GM18499 (cell line): ENCODE data around the gene VDR.
A peak's percentile ranks its signal among the peaks of the same experiment; 100 is the strongest.

Experiments used
- ATAC-seq: cut with Tn5 transposase; IDR thresholded peaks from one replicate; pipeline ENCODE4 v1.9.1; 2021; ENCODE audit warnings: moderate number of reproducible peaks; ENCODE audit not compliant: insufficient read depth, unreplicated experiment

VDR gene

DNA sequence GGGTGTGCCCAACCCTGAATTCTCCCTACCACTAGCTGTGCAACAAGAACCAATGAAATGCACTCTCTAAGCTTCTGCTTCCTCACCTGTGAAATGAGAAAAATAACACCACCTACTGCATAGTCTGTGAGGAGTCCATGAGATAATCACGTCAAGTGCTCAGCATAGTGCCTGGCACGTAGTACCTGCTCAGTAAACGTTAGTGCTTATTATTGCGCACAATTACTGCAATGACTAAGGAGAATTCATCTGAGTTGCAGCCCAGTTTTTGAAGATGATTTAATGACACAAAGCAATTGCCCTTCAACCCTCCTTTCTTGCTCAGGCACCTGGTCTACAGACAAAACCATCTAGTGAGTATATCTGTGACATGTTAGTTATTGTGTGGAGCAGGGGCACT lies 8.8 kb downstream of the VDR start:
- ATAC-seq = no peak

DNA sequence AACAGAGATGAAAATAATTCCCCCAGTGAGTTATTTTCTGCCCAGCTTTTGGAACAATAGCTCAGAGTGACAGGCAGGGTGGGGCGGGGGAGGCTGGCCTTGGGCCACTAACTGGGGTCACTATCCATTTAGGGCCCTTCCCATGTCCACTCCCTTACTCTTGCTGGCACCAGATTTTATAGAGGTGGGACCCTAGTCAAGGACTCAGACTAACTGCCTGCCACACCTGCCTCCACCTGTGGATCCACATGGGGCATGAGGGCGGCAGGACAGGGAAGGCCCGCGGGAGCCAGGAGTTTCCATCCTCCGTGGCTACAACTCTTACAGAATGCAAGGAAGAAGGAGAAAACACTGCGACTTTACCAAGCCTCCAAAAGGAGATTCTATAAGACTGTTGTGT lies 10.1 kb downstream of the VDR start:
- ATAC-seq = no peak

DNA sequence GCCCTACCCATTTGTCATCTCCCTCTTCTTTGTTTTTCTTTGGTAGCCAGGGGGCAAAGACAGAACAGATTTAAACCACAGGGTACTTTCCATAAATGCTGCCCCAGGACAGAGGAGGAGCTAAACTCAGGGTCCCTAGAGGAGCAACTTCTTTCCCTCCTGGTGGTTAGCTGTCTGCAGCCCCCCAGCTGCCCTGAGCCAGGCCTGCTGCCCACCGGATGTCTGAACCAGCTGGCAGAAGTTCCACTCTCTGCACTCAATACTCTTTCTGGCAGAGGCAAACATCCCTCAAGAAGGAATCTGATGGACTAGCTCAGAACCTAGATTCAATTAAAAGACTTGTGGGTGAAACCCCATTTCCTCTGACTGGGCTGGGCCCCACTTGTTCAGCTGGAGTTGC lies 10.7 kb downstream of the VDR start:
- ATAC-seq = no peak

DNA sequence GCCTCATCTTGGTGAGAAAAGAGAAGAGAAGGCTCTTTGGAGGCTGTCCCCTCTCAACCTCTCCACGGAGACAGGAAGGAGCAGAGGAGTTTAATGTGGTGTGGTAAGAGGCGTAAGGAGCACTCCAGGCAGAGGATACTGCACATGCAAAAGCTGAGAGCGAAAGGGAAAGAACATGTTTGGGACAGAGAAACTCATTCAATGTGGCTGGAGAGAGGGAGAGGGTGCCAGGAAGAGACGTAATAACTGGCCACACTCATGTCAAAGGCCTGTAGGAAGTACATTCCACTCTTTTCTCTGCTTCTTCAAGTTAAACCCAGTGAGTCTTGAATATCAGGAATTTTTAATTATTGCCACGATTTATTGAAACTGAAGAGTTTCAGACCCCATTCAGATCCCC lies 12.0 kb downstream of the VDR start:
- no peak for ATAC-seq

DNA sequence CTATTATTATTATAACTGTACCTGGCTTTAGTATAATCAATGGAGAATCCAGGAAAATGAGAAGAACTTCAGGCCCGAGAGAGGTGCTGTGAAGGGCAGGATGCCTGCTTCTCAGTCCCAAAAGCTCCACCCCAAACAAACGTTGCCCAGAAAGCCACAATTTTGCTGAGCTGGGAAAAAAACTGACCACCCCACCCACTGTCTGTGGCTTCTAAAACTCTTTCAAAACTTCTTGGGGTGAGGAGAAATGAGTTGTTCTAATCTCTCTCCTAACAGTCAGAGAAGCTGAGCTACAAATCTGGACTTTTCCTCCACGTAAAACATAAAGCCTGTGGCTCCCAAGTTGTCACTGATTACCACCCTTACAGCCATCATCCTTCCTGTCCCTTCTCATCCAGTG lies 13.4 kb downstream of the VDR start:
- ATAC-seq = no peak

DNA sequence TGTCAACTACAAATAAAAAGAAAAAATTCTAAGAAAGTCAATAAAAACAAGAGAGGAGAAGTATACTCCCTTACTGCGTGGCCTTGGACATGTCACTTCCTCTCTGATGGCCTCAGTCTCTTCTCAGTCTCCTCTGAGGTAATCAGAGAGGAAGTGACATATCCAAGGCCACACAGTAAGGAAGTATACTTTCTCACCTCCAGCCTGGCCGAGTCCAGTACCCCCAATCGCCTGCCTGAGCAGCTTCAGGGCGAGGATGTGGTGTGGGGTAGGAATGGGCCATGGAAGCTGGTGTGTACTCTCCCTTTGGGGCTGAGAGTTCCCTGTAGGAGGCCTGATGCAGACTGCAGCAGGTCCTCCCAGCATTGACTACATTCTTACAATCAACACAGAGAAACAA lies 15.8 kb downstream of the VDR start:
- no peak for ATAC-seq

DNA sequence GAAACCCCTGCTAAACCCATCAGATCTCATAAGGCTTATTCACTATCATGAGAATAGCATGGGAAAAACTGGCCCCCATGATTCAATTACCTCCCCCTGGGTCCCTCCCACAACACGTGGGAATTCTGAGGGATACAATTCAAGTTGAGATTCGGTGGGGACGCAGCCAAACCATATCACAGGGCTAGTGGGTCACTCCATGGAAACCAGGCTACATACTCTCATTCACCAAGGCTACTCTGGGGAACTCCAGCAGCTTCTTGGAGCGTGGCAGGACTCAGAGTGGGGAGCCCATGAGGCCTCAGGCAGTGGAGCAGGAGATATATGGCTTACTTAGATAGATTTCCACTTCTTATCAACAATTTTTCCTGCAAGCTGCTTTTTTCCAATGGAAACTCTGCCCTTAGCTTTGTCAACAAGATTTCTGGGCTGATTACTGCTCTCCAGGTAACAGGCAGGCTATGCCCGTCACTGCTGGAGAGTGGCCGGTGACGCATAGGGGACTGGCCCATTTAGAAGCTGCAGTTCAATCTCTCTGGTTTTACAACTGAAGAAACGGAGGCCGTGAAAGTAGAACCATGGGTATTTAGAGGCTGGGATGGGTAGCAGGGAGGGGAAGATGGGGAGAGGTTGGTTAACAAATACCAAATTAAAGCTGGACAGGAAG lies 16.5 kb downstream of the VDR start:
- ATAC-seq = no peak

DNA sequence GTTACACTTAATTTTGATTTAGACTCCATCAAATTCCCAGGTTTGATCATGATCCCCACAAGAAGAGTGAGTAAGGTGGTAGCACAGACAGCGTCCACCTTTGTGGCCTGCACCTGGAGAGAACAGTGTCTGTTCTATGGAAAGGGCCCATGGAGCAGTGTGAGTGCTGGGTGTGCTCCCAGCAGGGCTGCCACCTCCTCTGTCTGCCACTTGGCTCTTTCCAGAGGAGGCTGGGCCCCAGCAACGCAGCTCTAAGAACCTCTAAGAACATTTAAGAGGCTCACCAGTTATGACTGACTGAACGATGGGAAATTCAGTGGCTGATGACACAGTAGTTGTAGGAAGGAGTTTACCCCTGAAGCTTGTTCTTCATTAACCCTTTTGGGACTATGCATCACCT lies 17.3 kb downstream of the VDR start:
- no peak for ATAC-seq

DNA sequence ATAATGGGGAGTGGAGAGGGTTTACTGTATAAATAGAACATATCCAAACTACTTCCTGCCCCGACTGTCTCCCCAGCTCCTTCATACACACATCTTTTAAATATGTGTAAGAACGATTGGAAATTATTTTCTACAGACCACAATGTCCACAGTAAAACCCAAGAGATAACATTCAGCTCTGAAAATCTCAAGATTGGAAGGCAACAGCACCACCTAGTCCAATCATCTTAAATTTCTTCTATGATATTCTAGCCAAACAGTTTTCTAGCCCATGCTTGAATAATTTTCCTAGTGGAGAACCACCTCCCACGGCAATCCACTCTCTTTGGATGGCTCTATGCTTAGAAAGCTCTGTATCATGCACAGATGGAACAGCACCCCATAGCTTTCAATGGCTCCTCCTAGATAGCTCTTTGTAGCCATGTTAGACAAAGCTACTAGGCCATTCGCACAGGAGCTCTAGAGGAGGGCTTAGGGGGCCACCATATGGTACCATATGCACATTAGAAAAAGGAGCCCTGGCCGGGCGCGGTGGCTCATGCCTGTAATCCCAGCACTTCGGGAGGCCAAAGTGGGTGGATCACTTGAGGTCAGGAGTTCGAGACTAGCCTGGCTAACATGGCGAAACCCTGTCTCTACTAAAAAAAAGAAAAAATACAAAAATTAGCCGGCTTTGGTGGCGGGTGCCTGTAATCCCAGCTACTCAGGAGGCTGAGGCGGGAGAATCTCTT lies 18.1 kb downstream of the VDR start:
- ATAC-seq = no peak

DNA sequence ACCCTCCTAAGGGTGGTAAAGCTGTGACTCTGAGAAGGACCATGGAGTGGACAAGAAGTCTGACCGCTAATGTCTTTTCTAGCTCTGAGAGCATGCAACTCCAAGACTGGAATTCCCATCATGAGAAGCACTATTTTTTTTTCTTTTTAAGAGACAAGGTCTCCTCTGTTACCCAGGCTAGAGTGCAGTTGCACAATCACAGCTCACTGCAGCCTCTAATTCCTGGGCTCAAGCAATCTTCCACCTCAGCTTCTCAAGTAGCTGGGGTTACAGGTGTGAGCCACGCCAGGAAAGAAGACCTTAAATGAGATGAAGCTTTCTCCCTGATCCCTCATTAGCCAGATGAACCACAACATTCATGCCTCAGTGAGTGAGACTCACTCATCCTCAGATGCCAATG lies 19.2 kb downstream of the VDR start:
- no peak for ATAC-seq

DNA sequence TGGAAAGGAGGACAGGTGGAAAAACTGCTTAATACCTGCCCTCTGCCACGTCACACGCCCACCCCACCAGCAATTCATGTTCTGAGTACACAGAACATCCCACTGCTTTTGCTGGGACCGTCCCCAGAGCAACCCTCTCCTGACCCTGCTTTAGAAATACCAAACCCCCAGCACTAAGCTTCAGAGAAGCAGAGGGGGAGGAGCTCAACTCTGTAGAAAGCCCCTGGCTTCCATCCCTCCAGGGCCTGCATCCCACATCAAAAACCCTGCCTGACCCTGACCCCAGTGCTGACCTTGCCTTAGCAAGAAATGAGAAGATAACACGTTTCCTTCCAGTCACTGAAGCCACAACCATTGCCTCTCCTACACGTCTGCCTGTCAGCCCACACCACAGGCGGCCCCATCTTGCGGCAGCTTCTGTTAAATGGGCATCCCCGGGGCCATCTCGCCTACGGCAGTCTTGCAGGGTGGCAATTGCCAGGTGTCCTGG lies 19.7 kb downstream of the VDR start:
- ATAC-seq = peak; percentile 35

DNA sequence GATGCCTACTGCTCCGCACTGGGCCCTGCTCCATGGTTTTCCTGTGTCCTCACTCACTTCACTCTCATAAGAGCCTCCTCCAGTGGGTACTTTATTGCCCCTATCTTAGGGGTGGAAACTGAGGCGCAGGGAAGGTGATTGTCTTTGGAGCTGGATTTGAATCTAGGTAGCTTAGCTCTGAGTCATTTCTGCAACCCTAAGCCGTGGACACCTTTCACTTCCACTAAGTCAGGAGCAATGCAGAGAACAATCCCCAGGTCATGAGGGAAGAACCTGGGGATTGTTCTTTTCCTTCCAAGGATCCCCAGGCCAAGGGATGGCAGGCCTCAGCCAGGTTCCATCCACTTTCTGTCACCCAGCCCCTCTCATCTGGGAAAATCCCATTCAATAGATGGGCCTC lies 20.3 kb downstream of the VDR start:
- ATAC-seq = no peak

DNA sequence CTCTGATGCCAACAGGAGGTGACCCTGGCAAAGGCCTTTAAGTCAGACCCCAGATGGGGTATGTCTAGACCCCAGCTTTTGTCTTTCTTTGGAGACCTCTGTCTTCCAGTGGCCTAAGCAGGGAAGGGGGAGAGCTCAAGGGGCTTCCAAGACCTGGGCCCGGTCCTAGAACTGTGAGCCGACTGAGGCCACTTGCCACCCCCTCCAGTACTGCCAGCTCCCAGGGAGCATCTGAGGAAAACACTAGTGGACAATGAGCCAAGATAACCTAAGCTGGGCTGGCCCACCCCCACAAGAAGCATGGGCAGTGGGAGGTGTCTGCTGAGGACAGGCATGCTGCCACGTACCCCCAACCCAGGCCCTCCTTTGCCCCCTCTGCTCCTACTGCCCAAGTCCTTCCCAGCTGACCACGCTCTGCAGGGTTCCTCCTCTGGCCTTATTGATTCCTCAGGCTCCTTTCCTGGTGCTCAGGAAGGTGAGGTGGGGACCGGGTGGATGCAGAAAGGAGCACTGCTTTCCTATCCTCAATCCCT lies 21.1 kb downstream of the VDR start:
- ATAC-seq = no peak

DNA sequence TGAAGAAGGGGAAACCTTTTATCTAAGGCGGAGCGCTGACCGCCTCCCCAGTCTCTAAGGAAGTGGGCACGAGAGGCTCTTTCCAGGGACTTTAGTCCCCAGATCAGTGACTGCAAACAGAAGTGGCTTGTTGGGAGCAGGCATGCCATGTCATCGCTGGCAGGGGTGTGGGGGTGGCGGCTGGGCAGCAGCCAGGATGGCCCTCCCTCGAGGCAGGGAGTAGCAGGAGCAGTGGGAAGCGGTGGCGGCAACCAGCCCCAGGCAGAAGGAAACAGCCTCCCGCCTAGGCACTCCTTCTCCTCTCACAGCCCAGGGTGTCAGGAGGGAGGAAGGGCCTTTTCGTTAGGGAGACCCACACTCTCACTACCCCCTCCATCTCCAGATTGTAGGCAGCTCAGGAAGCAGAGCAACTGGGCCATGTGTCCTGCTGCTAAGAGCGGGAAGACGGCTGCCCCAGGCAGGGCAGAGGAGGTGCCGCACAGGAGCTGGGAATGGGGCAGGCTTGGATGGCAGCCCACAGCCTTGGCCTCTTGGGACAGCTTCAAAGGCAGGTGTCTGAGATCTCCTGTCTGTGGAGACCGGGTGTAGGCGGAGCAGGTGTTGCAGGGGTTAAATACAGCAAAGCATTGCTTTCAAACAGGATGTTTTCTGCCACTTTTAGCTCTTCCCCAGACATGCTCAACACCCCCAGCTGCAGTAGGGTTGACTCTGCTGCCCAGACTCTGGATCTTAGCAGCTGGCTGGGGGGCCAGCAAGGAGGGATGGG lies 21.8 kb downstream of the VDR start:
- peak; percentile 47 for ATAC-seq

DNA sequence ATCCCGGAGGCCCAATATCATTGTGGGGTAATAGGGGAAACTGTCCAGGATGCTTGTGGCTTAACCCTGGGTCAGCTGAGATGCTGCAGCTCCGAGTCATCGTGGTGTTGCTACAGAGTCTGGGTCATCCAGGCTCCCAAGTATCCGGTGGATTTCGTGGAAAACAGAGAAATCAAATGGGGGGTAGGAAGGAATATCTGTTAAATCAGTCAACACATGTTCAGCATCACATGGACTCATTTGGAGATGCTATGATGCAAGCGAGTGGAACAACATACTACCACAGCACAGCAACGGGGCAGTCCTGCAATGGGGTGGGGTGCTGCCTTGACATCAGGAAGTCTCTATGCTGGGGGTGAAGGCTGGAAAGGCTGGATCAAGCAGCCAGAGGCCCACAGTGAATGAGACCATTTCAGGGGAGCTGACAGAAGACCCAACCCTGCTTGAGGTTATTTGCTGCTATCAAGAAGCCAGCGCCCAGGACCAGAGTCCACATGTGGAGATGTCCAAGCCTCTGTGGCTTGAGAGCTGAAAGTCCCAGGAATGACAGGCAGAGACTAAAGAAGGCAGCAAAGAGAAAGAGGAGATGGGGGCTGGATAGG lies 22.9 kb downstream of the VDR start:
- no peak for ATAC-seq

DNA sequence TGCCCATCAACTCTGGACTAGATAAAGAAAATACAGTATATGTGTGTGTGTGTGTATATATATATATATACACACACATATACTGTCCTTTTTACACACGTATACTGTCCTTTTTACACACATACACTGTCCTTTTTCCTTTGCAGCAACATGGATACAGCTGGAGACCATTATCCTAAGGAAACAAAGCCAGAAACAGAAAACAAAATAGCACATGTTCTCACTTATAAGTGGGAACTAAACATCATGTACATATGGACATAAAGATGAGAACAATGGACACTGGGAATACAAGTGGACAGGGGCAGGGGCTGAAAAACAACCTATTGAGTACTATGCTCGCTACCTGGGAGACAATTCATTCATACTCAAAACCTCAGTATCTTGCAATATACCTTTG lies 23.7 kb downstream of the VDR start:
- ATAC-seq = no peak

DNA sequence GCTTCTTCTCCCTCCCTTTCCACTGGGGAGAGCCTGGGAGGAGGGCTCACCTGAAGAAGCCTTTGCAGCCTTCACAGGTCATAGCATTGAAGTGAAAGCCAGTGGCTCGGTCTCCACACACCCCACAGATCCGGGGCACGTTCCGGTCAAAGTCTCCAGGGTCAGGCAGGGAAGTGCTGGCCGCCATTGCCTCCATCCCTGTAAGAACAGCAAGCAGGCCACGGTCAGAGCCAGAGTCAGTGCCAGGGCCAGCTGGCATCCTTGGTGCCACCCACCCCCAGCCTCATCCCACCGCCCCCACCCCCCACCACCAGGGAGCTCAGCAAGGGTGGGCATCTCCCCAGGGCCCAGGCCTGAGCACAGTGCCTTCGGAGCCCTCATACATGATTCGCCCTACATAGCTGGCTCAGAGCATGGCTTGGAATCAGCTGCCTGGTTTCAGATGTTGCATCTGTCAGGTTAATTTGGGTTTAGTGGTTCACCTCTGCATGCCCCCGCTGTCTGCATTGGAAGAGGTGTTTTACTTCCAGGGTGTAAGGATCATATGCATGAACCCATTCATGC lies 25.8 kb downstream of the VDR start:
- no peak for ATAC-seq

DNA sequence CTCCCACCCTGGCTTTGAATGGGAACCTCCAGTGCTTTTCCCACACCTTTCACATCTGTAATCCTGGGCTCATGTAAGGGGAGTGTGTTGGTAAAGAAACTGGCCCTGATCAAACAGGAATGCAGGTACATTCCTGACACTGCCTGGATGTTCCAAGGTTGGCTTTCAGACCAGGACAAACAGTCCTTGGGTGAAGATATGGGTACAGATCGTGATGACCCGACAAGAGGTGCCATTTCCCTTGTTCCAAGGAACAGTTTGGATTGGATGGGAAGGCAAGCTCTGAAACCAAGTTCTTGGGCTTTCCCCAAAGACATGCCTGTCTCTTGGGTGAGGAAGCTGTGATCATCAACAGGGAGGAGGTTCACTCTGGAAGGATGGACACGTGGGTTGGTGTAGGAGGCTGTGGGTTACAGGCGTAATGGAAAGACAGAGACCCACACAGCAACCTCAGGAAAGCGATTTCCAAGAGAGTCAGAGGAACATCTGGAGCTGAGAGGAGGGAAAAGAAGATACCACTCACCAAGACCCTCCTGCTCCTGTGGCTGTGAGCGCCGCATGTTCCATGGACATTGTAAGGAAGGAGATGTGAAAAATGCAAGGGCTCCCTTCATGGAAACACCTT lies 26.4 kb downstream of the VDR start:
- no peak for ATAC-seq

DNA sequence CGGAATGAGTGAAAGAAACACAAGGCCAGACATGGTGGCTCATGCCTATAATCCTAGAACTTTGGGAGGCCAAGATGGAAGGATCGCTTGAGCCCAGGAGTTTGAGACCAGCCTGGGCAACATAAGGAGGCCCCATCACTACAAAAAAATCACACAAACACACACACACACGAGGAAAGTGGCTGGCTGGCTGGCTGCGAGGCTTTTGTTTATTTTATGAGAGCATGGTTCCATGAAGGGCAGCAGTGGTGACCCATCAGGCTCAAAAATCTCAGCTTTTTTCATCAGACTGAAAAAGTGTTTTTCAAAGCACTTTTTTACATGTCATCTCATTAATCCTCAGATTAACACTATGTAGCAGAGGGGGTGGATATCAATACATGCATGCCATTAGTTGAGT lies 27.7 kb downstream of the VDR start:
- no peak for ATAC-seq

DNA sequence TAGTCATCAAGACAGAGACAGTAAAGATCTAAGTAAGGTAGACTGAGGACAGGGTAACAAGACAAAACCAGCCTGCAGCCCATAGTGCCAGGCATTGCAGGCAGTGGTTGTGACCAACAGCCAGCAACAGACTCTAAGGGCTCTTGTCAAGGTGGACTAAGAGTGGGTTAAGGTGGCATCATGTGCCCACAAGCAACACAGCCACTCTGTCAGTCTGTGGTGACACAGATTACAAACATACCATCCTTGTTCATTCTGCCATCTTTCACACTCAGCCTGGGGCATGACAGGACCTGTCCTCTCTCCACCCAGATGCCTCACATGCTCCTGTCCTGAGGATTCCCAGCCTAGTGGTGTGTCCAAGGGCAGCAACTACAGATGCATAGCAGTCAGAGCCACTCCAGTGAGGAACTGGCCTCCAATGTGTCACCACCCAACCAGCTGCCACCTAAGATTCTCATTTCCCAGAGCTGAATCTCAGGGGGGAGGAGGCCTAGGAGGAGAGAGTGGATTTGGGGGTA lies 28.3 kb downstream of the VDR start:
- ATAC-seq = no peak
